ENCODE results near the gene CACNA1C.

The CACNA1C gene

DNA sequence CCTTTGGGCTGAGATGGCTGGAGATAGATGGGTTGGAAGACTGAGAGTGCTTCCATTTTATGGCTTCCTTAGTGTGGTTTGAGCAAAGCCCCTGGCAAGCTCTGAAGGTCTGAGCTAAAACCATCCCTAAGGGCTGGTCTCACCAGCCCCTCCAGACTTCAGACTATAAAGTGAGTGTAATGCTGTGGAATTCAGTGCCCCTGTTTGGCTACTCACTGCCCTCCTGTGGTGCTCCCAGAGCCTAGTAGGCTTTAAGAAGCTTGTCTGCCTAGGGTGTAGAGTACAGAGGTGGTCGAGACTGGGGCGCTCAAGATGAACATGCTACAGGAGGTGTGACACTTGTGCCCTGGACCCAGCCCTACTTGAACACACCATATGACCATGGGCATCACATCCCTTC, 495.3 kb downstream of the CACNA1C start:
- CTCF ChIA-PET = no interaction called here
- H3K4me1 Mint-ChIP-seq = peaks cover 17% of the 10 kb centered on the region
- DNase-seq = no peak
- peaks cover 5% of the 10 kb centered on the region for H3K27me3 Mint-ChIP-seq
- no peaks in the 10 kb centered on the region for H3K9me3 Mint-ChIP-seq
- no peak overlapping the region for H3K27ac Mint-ChIP-seq
- H3K4me3 Mint-ChIP-seq = no peak overlapping the region
- no peaks in the 10 kb centered on the region for H3K36me3 Mint-ChIP-seq

DNA sequence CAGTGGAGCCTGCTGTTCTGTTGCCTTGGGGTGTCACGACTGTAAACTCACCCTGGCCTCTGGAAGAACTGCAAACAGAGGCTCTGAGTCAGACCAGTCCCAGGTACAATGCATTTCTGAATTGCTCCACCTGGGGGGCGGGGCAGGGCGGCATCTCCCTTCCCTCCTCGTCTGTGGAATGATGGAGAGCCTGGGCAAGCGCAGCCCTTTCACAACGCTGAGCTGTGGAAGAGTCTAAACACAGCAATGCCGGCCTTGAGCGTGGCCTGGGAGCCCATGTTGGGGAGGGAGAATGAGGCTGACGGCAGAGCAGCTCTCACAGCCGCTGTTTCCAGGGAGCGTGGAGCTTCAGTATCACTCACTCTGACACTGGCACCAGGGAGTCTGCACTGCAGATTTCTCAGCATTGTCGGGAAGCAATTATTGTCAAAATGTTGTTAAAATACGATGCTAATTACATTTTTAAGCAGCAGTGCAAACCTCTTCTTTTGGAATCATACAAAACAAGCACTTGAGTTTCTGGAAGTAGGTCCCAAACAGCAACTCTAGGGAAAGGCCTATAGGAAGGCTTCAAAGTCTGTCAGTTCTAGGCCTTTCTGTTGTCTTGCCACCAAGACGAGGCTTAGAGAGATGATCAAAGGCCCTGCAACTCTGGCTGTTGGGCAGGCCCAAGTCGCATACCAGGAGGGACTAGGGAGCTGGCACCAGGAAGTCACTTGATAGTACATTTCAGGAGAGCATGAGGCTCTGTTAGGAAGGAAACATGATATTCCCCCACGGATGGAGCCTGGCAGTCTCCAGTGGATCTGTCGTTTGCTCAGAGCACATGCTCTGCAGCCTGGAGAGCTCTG, 498.0 kb downstream of the CACNA1C start:
- no peaks in the 10 kb centered on the region for H3K36me3 Mint-ChIP-seq
- CTCF ChIA-PET = no interaction called here
- DNase-seq = no peak
- no peak overlapping the region for H3K4me3 Mint-ChIP-seq
- no peaks in the 10 kb centered on the region for H3K9me3 Mint-ChIP-seq
- H3K4me1 Mint-ChIP-seq = no peaks in the 10 kb centered on the region
- H3K27ac Mint-ChIP-seq = no peak overlapping the region
- peaks cover 9% of the 10 kb centered on the region for H3K27me3 Mint-ChIP-seq

DNA sequence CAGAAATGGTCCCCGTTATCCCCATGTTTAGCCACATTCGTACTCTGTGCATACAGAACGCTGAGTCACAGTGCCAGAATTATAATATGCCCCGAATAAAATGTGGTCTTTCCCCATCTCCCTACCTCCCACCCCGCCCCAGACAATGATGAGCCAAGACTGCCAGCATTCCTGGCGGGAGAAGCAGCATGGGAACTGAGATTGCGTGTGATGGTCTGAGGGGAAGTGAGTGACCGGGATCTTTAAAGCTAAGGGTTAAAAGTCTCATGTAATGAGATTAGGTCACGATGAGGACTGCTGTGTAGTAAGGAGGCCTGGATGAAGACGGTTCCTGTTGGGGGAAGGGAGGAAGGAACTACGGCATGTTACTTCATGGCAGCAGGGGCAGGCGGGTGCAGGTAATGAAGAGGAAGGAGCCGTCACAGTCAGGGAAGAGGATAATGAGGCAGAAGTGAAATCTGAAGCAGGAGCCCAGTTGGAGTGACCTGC, 498.7 kb downstream of the CACNA1C start:
- Mint-ChIP-seq H3K4me3 (no peak overlapping the region), H3K4me1 (no peaks in the 10 kb centered on the region), H3K27ac (no peak overlapping the region), H3K27me3 (peaks cover 9% of the 10 kb centered on the region), H3K9me3 (no peaks in the 10 kb centered on the region), H3K36me3 (no peaks in the 10 kb centered on the region)
- CTCF ChIA-PET = interaction anchor here (1.7 kb wide), 1 partner anchor 32 kb away, joined by 4 read pairs; no protein-coding TSS in a partner anchor
- no peak for DNase-seq

DNA sequence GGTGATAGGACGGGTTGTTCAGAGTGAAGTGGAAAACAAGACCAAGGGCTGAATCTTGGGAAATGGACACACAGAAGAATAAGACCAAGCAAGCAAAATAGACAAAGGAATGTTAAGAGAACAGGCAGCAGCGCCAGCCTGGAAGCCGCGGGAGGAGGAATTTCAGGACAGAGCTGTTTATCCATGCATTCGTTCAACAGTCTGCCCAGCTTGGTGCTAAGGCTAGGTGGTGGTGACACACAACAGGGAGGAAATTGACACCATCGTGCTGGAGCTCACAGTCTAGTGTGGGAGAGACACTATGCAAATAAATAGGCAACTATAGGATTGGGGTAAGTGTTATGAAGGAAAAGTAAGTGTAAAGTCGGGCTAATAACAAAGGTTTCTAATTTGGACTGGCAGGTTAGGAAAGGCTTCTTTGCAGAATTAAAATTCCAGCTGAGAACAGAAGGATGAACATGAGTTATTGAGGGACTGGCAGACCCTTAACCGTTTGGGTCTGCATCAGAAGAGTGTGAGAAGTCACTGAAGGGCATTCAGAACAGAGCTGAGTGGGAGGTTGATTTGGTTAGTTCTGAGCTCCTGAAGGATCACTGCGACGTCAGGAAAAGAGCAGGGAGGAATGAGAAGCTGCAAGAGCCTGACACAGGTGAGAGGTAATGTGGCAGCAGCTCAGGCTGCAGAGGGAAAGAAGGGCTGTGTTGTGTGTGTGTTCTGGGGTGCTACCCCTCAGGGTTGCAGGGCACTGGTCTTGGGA, 499.4 kb downstream of the CACNA1C start:
- no peak for DNase-seq
- Mint-ChIP-seq H3K27me3 (peaks cover 9% of the 10 kb centered on the region), H3K27ac (no peak overlapping the region), H3K9me3 (no peaks in the 10 kb centered on the region), H3K4me3 (no peak overlapping the region), H3K4me1 (no peaks in the 10 kb centered on the region), H3K36me3 (no peaks in the 10 kb centered on the region)
- CTCF ChIA-PET = interaction anchor here (1.7 kb wide), 1 partner anchor 31 kb away, joined by 4 read pairs; no protein-coding TSS in a partner anchor

DNA sequence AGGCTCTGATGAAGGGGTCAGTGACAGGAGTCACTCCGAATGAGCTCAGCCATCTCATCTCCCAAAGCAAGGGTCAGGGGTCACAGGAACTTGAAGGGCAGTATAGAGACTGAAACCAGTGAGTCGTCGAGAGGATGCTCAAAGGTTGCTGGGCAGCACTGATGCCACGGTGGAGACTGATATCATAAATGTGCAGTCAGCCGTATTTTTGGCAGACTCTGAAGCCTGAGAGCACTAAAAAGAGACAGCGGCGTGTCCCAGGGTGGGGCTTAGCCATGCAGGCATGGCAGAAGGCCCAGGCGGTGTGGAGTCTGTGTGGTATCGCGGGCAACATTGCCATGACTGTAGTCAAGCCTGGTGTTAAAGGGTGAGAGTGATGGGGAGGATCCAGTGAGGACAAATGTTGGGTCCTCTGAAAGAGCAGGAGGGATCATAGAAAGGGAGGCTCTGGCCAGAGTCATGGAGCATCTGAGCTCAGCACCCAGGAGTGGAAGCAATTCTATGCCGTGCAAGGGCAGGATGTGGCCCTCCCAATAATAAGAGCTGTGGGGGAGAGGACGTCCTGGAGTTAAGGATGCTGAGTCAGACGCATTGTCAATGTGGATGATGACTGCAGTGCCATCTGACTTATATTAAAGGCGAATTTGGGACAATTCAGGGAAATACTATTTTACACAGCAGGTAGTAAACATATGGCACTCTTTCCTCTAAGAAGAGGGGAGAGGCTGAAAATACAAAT, 500.8 kb downstream of the CACNA1C start:
- Mint-ChIP-seq H3K9me3 (no peaks in the 10 kb centered on the region), H3K36me3 (no peaks in the 10 kb centered on the region), H3K27me3 (peaks cover 18% of the 10 kb centered on the region), H3K4me3 (no peak overlapping the region), H3K4me1 (no peaks in the 10 kb centered on the region), H3K27ac (no peak overlapping the region)
- no peak for DNase-seq
- CTCF ChIA-PET = no interaction called here

DNA sequence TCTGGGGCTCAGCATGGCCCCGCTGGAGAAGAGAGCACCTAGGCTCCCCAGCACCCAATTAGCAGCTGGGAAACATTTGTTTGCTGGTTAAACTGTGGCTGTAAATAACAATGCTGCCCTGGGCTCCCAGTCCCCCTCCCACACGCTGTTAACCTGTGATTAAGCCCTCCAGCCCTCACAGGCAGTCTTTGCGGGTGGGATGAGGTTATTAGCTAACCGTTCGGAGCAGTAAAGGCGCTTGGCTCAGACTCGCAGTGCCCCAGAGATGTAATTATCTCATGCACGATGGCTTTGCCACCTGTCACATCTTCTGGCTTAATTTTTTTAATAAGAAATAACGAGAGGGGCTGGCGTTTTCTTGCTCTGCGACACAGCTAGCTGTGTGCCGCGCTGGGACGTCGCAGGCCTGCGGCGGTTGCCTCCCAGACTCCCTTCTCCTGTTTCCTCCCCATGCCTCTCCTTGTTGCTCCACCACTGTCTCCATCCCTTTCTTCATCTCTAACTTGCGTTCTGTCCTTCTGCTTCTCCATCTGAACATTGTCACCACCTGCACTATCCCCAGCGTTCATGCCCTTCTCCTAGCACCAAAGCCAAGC, 502.8 kb downstream of the CACNA1C start:
- Mint-ChIP-seq H3K9me3 (no peaks in the 10 kb centered on the region), H3K27ac (no peak overlapping the region), H3K4me1 (no peaks in the 10 kb centered on the region), H3K27me3 (peaks cover 13% of the 10 kb centered on the region), H3K36me3 (no peaks in the 10 kb centered on the region), H3K4me3 (no peak overlapping the region)
- no peak for DNase-seq
- CTCF ChIA-PET = no interaction called here

DNA sequence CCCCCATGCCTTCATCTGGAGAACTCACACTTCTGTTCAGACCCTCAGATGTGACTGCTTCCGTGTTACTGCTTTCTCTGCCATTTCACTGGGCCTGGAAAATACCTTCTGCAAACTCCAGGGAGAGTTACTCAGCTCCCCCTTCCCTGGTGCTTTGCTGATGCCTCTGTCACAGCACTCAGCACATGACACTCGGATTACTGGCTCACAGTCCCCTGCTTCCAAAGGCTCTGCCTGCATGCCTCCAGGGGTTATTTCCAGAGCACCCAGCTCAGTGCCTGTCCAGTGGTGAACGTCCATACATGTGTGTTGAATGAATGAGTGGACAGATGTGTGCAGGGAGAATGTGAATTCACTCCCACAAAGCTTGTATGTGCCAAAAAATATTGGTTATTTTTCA, 504.8 kb downstream of the CACNA1C start:
- no peak for DNase-seq
- H3K36me3 Mint-ChIP-seq = no peaks in the 10 kb centered on the region
- no peak overlapping the region for H3K27ac Mint-ChIP-seq
- peaks cover 13% of the 10 kb centered on the region for H3K27me3 Mint-ChIP-seq
- CTCF ChIA-PET = no interaction called here
- no peak overlapping the region for H3K4me3 Mint-ChIP-seq
- H3K4me1 Mint-ChIP-seq = no peaks in the 10 kb centered on the region
- H3K9me3 Mint-ChIP-seq = no peaks in the 10 kb centered on the region

DNA sequence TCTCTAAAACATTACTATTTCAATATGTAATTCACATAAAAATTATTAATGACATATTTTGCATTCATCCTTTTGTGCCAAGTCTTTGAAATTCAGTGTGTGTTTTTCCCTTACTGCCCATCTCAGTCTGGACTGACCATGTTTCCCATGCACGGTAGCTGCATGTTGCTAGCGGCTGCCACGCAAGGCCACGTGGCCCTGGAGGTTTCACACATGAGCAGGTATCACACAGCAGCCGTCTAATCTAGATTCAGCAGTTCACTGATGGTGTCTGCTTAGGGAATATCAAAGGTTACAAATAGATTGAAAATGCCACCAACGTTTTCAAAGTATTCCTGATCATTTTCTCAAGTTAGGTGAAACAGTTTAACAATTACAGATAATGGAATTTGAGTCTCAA, 507.1 kb downstream of the CACNA1C start:
- Mint-ChIP-seq H3K27me3 (peaks cover 15% of the 10 kb centered on the region), H3K4me1 (no peaks in the 10 kb centered on the region), H3K4me3 (no peak overlapping the region), H3K9me3 (no peaks in the 10 kb centered on the region), H3K27ac (no peak overlapping the region), H3K36me3 (no peaks in the 10 kb centered on the region)
- DNase-seq = no peak
- CTCF ChIA-PET = no interaction called here

DNA sequence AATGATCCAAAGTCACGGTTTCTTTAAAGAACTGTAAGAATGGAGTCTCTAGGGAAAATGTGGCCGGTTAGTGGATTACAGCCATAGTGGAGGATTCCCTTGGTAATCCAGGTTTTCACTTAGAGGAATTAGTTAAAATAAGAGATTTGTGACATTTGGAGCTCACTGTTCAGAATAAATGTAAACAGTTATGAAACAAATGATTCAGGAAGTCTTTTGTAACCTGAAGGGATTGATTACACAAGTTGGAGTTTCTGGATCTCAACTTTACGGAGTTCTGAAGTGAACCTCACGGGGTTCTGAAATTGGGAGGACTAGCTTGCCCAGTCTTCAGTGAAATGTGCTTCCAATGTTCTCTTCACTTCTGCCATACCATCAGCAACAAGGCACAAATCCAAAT, 507.6 kb downstream of the CACNA1C start:
- Mint-ChIP-seq H3K9me3 (no peaks in the 10 kb centered on the region), H3K4me3 (no peak overlapping the region), H3K27ac (no peak overlapping the region), H3K4me1 (no peaks in the 10 kb centered on the region), H3K27me3 (peaks cover 15% of the 10 kb centered on the region), H3K36me3 (no peaks in the 10 kb centered on the region)
- no peak for DNase-seq
- CTCF ChIA-PET = no interaction called here

DNA sequence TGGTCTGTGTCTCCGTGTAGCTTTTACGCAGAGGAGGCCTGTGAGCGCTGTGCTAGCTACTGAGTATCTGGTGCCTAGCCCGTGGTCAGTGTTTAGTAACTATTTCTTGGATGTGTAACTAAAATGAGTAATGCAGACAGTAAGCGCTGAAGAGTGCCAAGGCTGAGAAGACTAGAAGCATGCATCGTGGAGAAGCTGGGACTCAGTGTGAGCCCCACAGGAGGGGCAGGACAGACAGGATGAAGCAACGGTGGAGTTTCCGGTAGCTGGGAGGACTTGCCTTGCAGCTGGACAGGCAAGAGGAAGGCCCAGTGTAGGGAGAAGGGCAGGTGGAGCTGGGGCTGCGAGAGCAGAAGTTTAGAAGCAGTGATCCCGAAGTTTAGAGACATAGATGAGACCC, 508.6 kb downstream of the CACNA1C start:
- no peak for DNase-seq
- Mint-ChIP-seq H3K4me1 (no peaks in the 10 kb centered on the region), H3K27ac (no peak overlapping the region), H3K9me3 (no peaks in the 10 kb centered on the region), H3K27me3 (peaks cover 15% of the 10 kb centered on the region), H3K36me3 (no peaks in the 10 kb centered on the region), H3K4me3 (no peak overlapping the region)
- CTCF ChIA-PET = no interaction called here

DNA sequence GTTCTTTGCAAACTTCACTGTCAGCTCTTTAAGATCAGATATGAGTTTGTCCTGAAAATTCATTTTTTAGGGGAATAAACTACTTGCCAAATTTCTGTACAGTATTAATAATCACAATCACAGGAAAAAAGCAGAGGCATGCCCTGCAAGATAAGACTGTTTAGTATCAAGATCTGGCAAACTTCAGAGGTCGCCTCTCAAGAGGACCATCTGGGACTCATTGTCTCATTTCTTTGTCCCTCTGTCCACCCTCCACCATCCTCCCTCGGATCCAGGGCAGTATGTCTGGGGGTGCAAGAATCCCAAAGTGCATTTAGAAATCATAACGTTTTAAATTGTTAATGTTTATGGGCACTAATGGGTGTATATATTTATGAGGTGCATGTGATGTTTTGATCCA, 509.6 kb downstream of the CACNA1C start:
- no peaks in the 10 kb centered on the region for H3K4me1 Mint-ChIP-seq
- H3K27me3 Mint-ChIP-seq = peaks cover 19% of the 10 kb centered on the region
- DNase-seq = no peak
- CTCF ChIA-PET = no interaction called here
- no peaks in the 10 kb centered on the region for H3K9me3 Mint-ChIP-seq
- H3K36me3 Mint-ChIP-seq = no peaks in the 10 kb centered on the region
- no peak overlapping the region for H3K27ac Mint-ChIP-seq
- H3K4me3 Mint-ChIP-seq = no peak overlapping the region

DNA sequence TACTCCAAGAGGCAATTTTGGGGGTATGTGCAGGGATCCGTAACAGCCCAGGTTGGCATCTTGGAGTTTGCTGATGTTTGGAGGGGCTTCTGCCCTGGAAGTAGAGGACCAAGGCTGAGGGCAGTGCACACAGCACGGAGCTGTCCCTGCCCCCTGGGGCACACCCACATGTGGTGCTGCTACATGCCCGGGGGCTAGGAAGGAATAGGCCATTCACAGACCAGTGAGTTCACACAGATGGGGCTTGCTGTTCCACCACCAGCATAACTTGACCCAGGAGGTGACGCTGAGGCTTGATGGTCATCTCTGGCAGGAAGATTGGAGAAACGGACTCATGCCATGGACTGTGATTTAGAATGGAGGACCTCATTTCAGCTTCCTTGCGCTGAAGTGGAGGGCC, 510.9 kb downstream of the CACNA1C start:
- no peak overlapping the region for H3K4me3 Mint-ChIP-seq
- no peak for DNase-seq
- CTCF ChIA-PET = no interaction called here
- no peaks in the 10 kb centered on the region for H3K36me3 Mint-ChIP-seq
- H3K27me3 Mint-ChIP-seq = peaks cover 15% of the 10 kb centered on the region
- H3K4me1 Mint-ChIP-seq = no peaks in the 10 kb centered on the region
- no peak overlapping the region for H3K27ac Mint-ChIP-seq
- no peaks in the 10 kb centered on the region for H3K9me3 Mint-ChIP-seq

DNA sequence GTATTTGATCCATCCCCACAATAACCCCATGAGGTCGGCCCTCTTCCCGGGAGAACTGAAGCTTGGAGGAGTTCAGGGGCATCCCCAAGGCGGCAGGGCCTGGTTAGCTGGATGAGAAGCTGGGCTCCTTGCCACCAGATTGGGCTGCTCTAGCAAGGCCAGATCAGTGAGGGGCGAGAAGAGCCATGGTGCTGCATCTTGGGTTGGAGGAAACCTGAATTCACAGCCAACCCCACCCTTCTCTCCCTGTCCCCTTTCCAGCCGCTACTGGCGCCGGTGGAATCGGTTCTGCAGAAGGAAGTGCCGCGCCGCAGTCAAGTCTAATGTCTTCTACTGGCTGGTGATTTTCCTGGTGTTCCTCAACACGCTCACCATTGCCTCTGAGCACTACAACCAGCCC, 513.4 kb downstream of the CACNA1C start:
- H3K9me3 Mint-ChIP-seq = no peaks in the 10 kb centered on the region
- no peak for DNase-seq
- no peaks in the 10 kb centered on the region for H3K4me1 Mint-ChIP-seq
- CTCF ChIA-PET = no interaction called here
- no peak overlapping the region for H3K4me3 Mint-ChIP-seq
- H3K27ac Mint-ChIP-seq = no peak overlapping the region
- H3K27me3 Mint-ChIP-seq = peaks cover 18% of the 10 kb centered on the region
- H3K36me3 Mint-ChIP-seq = no peaks in the 10 kb centered on the region

DNA sequence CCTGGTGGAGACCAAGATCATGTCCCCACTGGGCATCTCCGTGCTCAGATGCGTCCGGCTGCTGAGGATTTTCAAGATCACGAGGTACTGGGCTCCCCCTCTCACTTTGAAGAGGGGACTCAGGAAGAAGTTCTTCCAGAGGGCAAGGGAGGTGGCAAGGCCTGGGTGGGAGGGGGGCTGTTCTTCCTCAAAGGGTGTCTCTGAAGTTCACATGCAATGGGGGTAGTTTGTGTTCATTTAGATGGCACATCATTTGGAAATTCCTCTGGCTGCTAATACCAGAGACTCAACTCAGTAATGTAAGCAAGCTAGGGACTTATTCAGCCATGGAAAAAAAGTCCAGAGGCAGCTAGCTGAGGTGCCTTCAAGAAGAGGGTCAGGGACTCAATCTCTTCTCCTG, 514.9 kb downstream of the CACNA1C start:
- CTCF ChIA-PET = no interaction called here
- Mint-ChIP-seq H3K9me3 (no peaks in the 10 kb centered on the region), H3K27me3 (peaks cover 26% of the 10 kb centered on the region), H3K27ac (no peak overlapping the region), H3K4me3 (no peak overlapping the region), H3K36me3 (no peaks in the 10 kb centered on the region), H3K4me1 (no peaks in the 10 kb centered on the region)
- no peak for DNase-seq
